Measurements from ENCODE around the gene RPA3. TPM values are rescaled to one million over a fixed set of nuclear protein-coding genes. Genes with fewer than 3 reads are reported as not detected.

RPA3 gene
- total RNA-seq, 1 experiment from 2014 or later: 108 TPM

- no CpG with 5 or more reads among the region's 1 CpG for WGBS (ENCODE audit: extremely low coverage, insufficient read length, low lambda C conversion rate)
- Mint-ChIP-seq H3K4me3 (no peak overlapping the region), H3K9me3 (no peaks in the 10 kb centered on the region; a peak in 1 of 5 replicates), H3K27ac (no peak overlapping the region), H3K4me1 (peaks cover 0 to 7% of the 10 kb centered on the region in 2 experiments; a peak in 1 of 4 replicates), H3K36me3 (ENCODE audit: insufficient read depth in 1 of 3, low read depth in 3 of 3) (no peaks in the 10 kb centered on the region), H3K27me3 (ENCODE audit: low read depth) (no peaks in the 10 kb centered on the region)
- Histone ChIP-seq H4K20me1 (ENCODE audit: control insufficient read depth, insufficient read depth, insufficient read length) (no peaks in the 10 kb centered on the region), H3K79me2 (ENCODE audit: insufficient read depth, low read length) (no peaks in the 10 kb centered on the region), H3K9ac (ENCODE audit: extremely low read depth, insufficient read length, low read length) (no peak overlapping the region), H2AFZ (ENCODE audit: low read length) (no peak overlapping the region), H3K79me1 (ENCODE audit: insufficient read depth, low read depth, low read length, poor library complexity, severe bottlenecking) (no peaks in the 10 kb centered on the region), H3T11ph (ENCODE audit: low read length) (no peak overlapping the region), H3K4me1 (ENCODE audit: insufficient read depth, low read length) (no peaks in the 10 kb centered on the region; the same call in 1 of the 2 replicates), H3K4me2 (ENCODE audit: insufficient read depth, insufficient read length, low read length) (no peak overlapping the region), H3K27me3 (ENCODE audit: insufficient read depth, low read length) (no peaks in the 10 kb centered on the region), H2AK5ac (ENCODE audit: insufficient read length, low read length) (no peak overlapping the region), H3K56ac (ENCODE audit: insufficient read length, low read depth, low read length) (no peak overlapping the region), H3K9me3 (ENCODE audit: control insufficient read depth, low read depth, low read length) (no peaks in the 10 kb centered on the region), H2BK15ac (ENCODE audit: low read depth, low read length) (no peak overlapping the region), H3K27ac (ENCODE audit: insufficient read length, low read depth, low read length) (no peak overlapping the region), H4K8ac (replicated peaks; ENCODE audit: insufficient read length, low read depth, low read length) (no peak overlapping the region), H3K23ac (ENCODE audit: insufficient read length, low read depth, low read length) (no peak overlapping the region), H2BK5ac (ENCODE audit: insufficient read length, low read length) (no peak overlapping the region), H4K91ac (ENCODE audit: insufficient read length, low read depth, low read length) (no peak overlapping the region), H3K14ac (ENCODE audit: insufficient read depth, low read length) (no peak overlapping the region), H2BK12ac (ENCODE audit: insufficient read length, low read depth, low read length) (no peak overlapping the region), H2BK120ac (ENCODE audit: low read depth, low read length, poor library complexity, severe bottlenecking) (no peak overlapping the region), H2BK20ac (ENCODE audit: low read depth, low read length, poor library complexity, severe bottlenecking) (no peak overlapping the region), H4K5ac (ENCODE audit: insufficient read length, low read depth, low read length) (no peak overlapping the region), H3K4ac (ENCODE audit: low read depth, low read length) (no peak overlapping the region), H3K23me2 (ENCODE audit: insufficient read length, low read depth, low read length, poor library complexity, severe bottlenecking) (no peaks in the 10 kb centered on the region), H3K18ac (ENCODE audit: insufficient read length, low read depth, low read length) (no peak overlapping the region)
- DNase-seq: no peak
- no peak for TF ChIP-seq CTCF (conservative IDR thresholded peaks at IDR 0.05)
Observed at GRCh38 chr7:7687800-7688199, 30.6 kb downstream of the RPA3 start.
